ENCODE data around the gene COL6A1.

- TF ChIP-seq MAX (IDR thresholded peaks at IDR 0.05) (no peak), CTCF (IDR thresholded peaks at IDR 0.05; ENCODE audit: low read depth, low read length, missing input control) (no peak), REST (IDR thresholded peaks at IDR 0.05) (no peak), FOXA1 (IDR thresholded peaks at IDR 0.05) (no peak), ATF3 (IDR thresholded peaks at IDR 0.05) (no peak), RAD21 (IDR thresholded peaks at IDR 0.05) (no peak), EGR1 (IDR thresholded peaks at IDR 0.05; ENCODE audit: low read depth in 2 of 2) (no peak), YY1 (IDR thresholded peaks at IDR 0.05) (no peak)
Observed at GRCh38 chr21:45979141-45979631, 2.4 kb upstream of the COL6A1 start.
